Measurements from ENCODE around the gene GOLGA8M.
"Not testable (repeated sequence)": the region's sequence is repeated elsewhere in the genome, so short reads cannot be mapped to it uniquely, and the experiment has no call there.

The GOLGA8M gene

GRCh38 chr15:28655329-28656017, 56.7 kb downstream of the GOLGA8M start:
- DNase-seq, result not testable (repeated sequence)

GRCh38 chr15:28654194-28654593, 58.0 kb downstream of the GOLGA8M start:
- not testable (repeated sequence) for DNase-seq

- not testable (repeated sequence) for DNase-seq
Measured at GRCh38 chr15:28652538-28652937, 59.7 kb downstream of the GOLGA8M start.

Data from suppressor macrophage treated with lipopolysaccharide for 4 hours (primary cell).